ENCODE data around the gene SEMA3A. TPM values are rescaled to one million over a fixed set of nuclear protein-coding genes. Genes with fewer than 3 reads are reported as not detected.

Gene SEMA3A
- polyA plus RNA-seq, 2 donors = 0.35 to 0.64 TPM

- 37 to 47% methylated on average over 5 of the region's 5 CpGs for WGBS, 2 donors
Observed at GRCh38 chr7:84022684-84023308, 171.8 kb downstream of the SEMA3A start.

DNA sequence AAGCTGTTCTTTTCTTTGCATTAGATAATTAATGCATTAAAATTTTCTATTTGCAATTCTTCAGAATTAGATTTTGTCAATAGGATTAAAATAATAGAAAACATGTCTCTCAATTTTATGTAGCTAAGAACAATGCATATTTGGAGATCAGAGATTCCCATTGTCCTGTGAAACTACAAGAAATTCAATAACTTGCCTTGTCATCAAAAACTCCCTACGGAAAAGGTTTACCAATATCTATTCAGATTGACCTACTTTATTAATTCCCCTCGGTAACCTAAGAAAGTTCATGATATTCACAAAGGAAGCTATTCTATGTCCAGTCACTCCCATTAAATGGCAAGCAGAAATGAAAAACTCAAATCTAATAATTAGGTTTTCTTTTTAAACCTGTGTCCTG, 172.6 kb downstream of the SEMA3A start:
- no peak overlapping the region for H3K4me3 ChIP-seq (ENCODE audit: low read depth in 1 of 2, low read length in 2 of 2)
- no peaks in the 10 kb centered on the region for H3K27me3 ChIP-seq (ENCODE audit: control insufficient read depth in 1 of 2, insufficient read depth in 2 of 2, low read length in 2 of 2)
- 73 to 83% methylated on average over 2 of the region's 2 CpGs for WGBS, 2 donors
- H3K4me1 ChIP-seq (ENCODE audit: control insufficient read depth in 2 of 2, insufficient read depth in 2 of 2, low read length in 1 of 2) = no peaks in the 10 kb centered on the region
- no peak overlapping the region for H3K27ac ChIP-seq (ENCODE audit: low read depth in 2 of 2, low read length in 1 of 2)
- no peaks in the 10 kb centered on the region for H3K9me3 ChIP-seq (ENCODE audit: control insufficient read depth in 2 of 2, insufficient read depth in 1 of 2, low read depth in 1 of 2, low read length in 1 of 2)
- H3K36me3 ChIP-seq (ENCODE audit: control insufficient read depth in 2 of 2, insufficient read depth in 2 of 2, low read length in 1 of 2) = no peaks in the 10 kb centered on the region

More at GRCh38 chr7:84022684-84023308, 171.8 kb downstream of the SEMA3A start:
- Histone ChIP-seq H3K9me3 (ENCODE audit: control insufficient read depth in 2 of 2, insufficient read depth in 1 of 2, low read depth in 1 of 2, low read length in 1 of 2) (no peaks in the 10 kb centered on the region), H3K4me3 (ENCODE audit: low read depth in 1 of 2, low read length in 2 of 2) (no peak overlapping the region), H3K27ac (ENCODE audit: low read depth in 2 of 2, low read length in 1 of 2) (no peak overlapping the region), H3K36me3 (ENCODE audit: control insufficient read depth in 2 of 2, insufficient read depth in 2 of 2, low read length in 1 of 2) (no peaks in the 10 kb centered on the region), H3K27me3 (ENCODE audit: control insufficient read depth in 1 of 2, insufficient read depth in 2 of 2, low read length in 2 of 2) (no peaks in the 10 kb centered on the region), H3K4me1 (ENCODE audit: control insufficient read depth in 2 of 2, insufficient read depth in 2 of 2, low read length in 1 of 2) (no peaks in the 10 kb centered on the region)

- no peaks in the 10 kb centered on the region for H3K36me3 ChIP-seq (ENCODE audit: control insufficient read depth in 2 of 2, insufficient read depth in 2 of 2, low read length in 1 of 2)
- no peak overlapping the region for H3K27ac ChIP-seq (ENCODE audit: low read depth in 2 of 2, low read length in 1 of 2)
- H3K9me3 ChIP-seq (ENCODE audit: control insufficient read depth in 2 of 2, insufficient read depth in 1 of 2, low read depth in 1 of 2, low read length in 1 of 2) = no peaks in the 10 kb centered on the region
- 74 to 80% methylated on average over 6 of the region's 6 CpGs for WGBS, 2 donors
- no peak overlapping the region for H3K4me3 ChIP-seq (ENCODE audit: low read depth in 1 of 2, low read length in 2 of 2)
- H3K27me3 ChIP-seq (ENCODE audit: control insufficient read depth in 1 of 2, insufficient read depth in 2 of 2, low read length in 2 of 2) = no peaks in the 10 kb centered on the region
- H3K4me1 ChIP-seq (ENCODE audit: control insufficient read depth in 2 of 2, insufficient read depth in 2 of 2, low read length in 1 of 2) = no peaks in the 10 kb centered on the region
Observed at GRCh38 chr7:84021292-84021908, 173.2 kb downstream of the SEMA3A start.

GRCh38 chr7:84017651-84018050, 176.9 kb downstream of the SEMA3A start:
- Histone ChIP-seq H3K4me3 (ENCODE audit: low read depth in 1 of 2, low read length in 2 of 2) (no peak overlapping the region), H3K9me3 (ENCODE audit: control insufficient read depth in 2 of 2, insufficient read depth in 1 of 2, low read depth in 1 of 2, low read length in 1 of 2) (no peaks in the 10 kb centered on the region), H3K36me3 (ENCODE audit: control insufficient read depth in 2 of 2, insufficient read depth in 2 of 2, low read length in 1 of 2) (no peaks in the 10 kb centered on the region), H3K4me1 (ENCODE audit: control insufficient read depth in 2 of 2, insufficient read depth in 2 of 2, low read length in 1 of 2) (no peaks in the 10 kb centered on the region), H3K27me3 (ENCODE audit: control insufficient read depth in 1 of 2, insufficient read depth in 2 of 2, low read length in 2 of 2) (no peaks in the 10 kb centered on the region), H3K27ac (ENCODE audit: low read depth in 2 of 2, low read length in 1 of 2) (no peak overlapping the region)
- 33 to 47% methylated on average over 2 of the region's 2 CpGs for WGBS, 2 donors

- Histone ChIP-seq H3K9me3 (ENCODE audit: control insufficient read depth in 2 of 2, insufficient read depth in 1 of 2, low read depth in 1 of 2, low read length in 1 of 2) (no peaks in the 10 kb centered on the region), H3K4me3 (ENCODE audit: low read depth in 1 of 2, low read length in 2 of 2) (no peak overlapping the region), H3K36me3 (ENCODE audit: control insufficient read depth in 2 of 2, insufficient read depth in 2 of 2, low read length in 1 of 2) (no peaks in the 10 kb centered on the region), H3K4me1 (ENCODE audit: control insufficient read depth in 2 of 2, insufficient read depth in 2 of 2, low read length in 1 of 2) (no peaks in the 10 kb centered on the region), H3K27me3 (ENCODE audit: control insufficient read depth in 1 of 2, insufficient read depth in 2 of 2, low read length in 2 of 2) (no peaks in the 10 kb centered on the region), H3K27ac (ENCODE audit: low read depth in 2 of 2, low read length in 1 of 2) (no peak overlapping the region)
- 85 to 91% methylated on average over 6 of the region's 6 CpGs for WGBS, 2 donors
Observed at GRCh38 chr7:84013616-84014240, 180.9 kb downstream of the SEMA3A start.

GRCh38 chr7:84009782-84010181, 184.8 kb downstream of the SEMA3A start:
- H3K27ac ChIP-seq (ENCODE audit: low read depth in 2 of 2, low read length in 1 of 2) = no peak overlapping the region
- H3K36me3 ChIP-seq (ENCODE audit: control insufficient read depth in 2 of 2, insufficient read depth in 2 of 2, low read length in 1 of 2) = no peaks in the 10 kb centered on the region
- no peaks in the 10 kb centered on the region for H3K27me3 ChIP-seq (ENCODE audit: control insufficient read depth in 1 of 2, insufficient read depth in 2 of 2, low read length in 2 of 2)
- 0% methylated on average over 1 of the region's 1 CpG for WGBS, 2 donors
- no peaks in the 10 kb centered on the region for H3K9me3 ChIP-seq (ENCODE audit: control insufficient read depth in 2 of 2, insufficient read depth in 1 of 2, low read depth in 1 of 2, low read length in 1 of 2)
- H3K4me1 ChIP-seq (ENCODE audit: control insufficient read depth in 2 of 2, insufficient read depth in 2 of 2, low read length in 1 of 2) = no peaks in the 10 kb centered on the region
- H3K4me3 ChIP-seq (ENCODE audit: low read depth in 1 of 2, low read length in 2 of 2) = no peak overlapping the region

- Histone ChIP-seq H3K4me3 (ENCODE audit: low read depth in 1 of 2, low read length in 2 of 2) (no peak overlapping the region), H3K36me3 (ENCODE audit: control insufficient read depth in 2 of 2, insufficient read depth in 2 of 2, low read length in 1 of 2) (no peaks in the 10 kb centered on the region), H3K9me3 (ENCODE audit: control insufficient read depth in 2 of 2, insufficient read depth in 1 of 2, low read depth in 1 of 2, low read length in 1 of 2) (no peaks in the 10 kb centered on the region), H3K4me1 (ENCODE audit: control insufficient read depth in 2 of 2, insufficient read depth in 2 of 2, low read length in 1 of 2) (no peaks in the 10 kb centered on the region), H3K27me3 (ENCODE audit: control insufficient read depth in 1 of 2, insufficient read depth in 2 of 2, low read length in 2 of 2) (no peaks in the 10 kb centered on the region), H3K27ac (ENCODE audit: low read depth in 2 of 2, low read length in 1 of 2) (no peak overlapping the region)
Observed at GRCh38 chr7:84009051-84009450, 185.5 kb downstream of the SEMA3A start.

- WGBS, 2 donors = 87 to 88% methylated on average over 1 of the region's 1 CpG
Observed at GRCh38 chr7:84003191-84003590, 191.4 kb downstream of the SEMA3A start.

DNA sequence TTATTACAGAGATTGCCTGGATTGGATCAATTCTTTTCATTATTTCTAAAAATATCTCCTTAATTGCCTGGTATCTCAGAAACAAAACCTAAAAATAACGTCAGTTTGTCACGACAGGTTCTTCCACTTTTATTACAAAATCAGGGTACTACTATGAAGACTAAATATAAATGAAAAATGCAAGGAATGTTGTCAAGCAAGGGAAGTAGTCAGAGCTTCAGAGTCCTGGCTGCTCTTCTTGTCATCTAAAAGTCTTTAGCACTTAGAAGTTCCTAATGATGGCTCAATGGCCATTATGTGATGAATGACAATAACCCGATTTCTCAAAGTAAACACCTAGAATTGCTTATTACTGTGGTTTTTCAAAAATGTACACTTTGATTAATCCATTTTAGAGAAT, 192.2 kb downstream of the SEMA3A start:
- Histone ChIP-seq H3K4me1 (ENCODE audit: control insufficient read depth in 2 of 2, insufficient read depth in 2 of 2, low read length in 1 of 2) (no peaks in the 10 kb centered on the region), H3K27me3 (ENCODE audit: control insufficient read depth in 1 of 2, insufficient read depth in 2 of 2, low read length in 2 of 2) (no peaks in the 10 kb centered on the region), H3K4me3 (ENCODE audit: low read depth in 1 of 2, low read length in 2 of 2) (no peak overlapping the region), H3K9me3 (ENCODE audit: control insufficient read depth in 2 of 2, insufficient read depth in 1 of 2, low read depth in 1 of 2, low read length in 1 of 2) (no peaks in the 10 kb centered on the region), H3K27ac (ENCODE audit: low read depth in 2 of 2, low read length in 1 of 2) (no peak overlapping the region), H3K36me3 (ENCODE audit: control insufficient read depth in 2 of 2, insufficient read depth in 2 of 2, low read length in 1 of 2) (no peaks in the 10 kb centered on the region)
- WGBS, 2 donors = 48 to 52% methylated on average over 3 of the region's 3 CpGs

More at GRCh38 chr7:84003191-84003590, 191.4 kb downstream of the SEMA3A start:
- no peak overlapping the region for H3K4me3 ChIP-seq (ENCODE audit: low read depth in 1 of 2, low read length in 2 of 2)
- H3K36me3 ChIP-seq (ENCODE audit: control insufficient read depth in 2 of 2, insufficient read depth in 2 of 2, low read length in 1 of 2) = no peaks in the 10 kb centered on the region
- no peaks in the 10 kb centered on the region for H3K27me3 ChIP-seq (ENCODE audit: control insufficient read depth in 1 of 2, insufficient read depth in 2 of 2, low read length in 2 of 2)
- no peaks in the 10 kb centered on the region for H3K4me1 ChIP-seq (ENCODE audit: control insufficient read depth in 2 of 2, insufficient read depth in 2 of 2, low read length in 1 of 2)
- H3K9me3 ChIP-seq (ENCODE audit: control insufficient read depth in 2 of 2, insufficient read depth in 1 of 2, low read depth in 1 of 2, low read length in 1 of 2) = no peaks in the 10 kb centered on the region
- no peak overlapping the region for H3K27ac ChIP-seq (ENCODE audit: low read depth in 2 of 2, low read length in 1 of 2)

DNA sequence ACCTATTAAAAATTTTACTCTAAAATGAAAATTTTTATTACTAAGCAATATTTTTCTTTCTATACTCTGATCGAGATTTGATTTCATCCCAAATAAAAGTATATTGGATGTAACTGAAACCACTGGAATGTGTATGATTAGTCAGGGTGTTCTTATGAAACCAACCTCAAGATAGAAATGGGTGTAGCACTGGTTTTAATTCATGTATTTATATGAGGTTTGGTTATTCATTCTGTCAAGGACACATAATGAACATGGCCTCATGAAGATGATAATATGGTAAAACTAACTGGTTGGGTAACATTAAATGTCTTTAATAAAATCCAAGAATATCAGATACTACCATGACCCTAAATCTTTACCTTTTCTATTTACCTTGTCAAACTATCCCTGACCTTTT, 197.7 kb downstream of the SEMA3A start:
- Histone ChIP-seq H3K9me3 (ENCODE audit: control insufficient read depth in 2 of 2, insufficient read depth in 1 of 2, low read depth in 1 of 2, low read length in 1 of 2) (no peaks in the 10 kb centered on the region), H3K4me3 (ENCODE audit: low read depth in 1 of 2, low read length in 2 of 2) (no peak overlapping the region), H3K27ac (ENCODE audit: low read depth in 2 of 2, low read length in 1 of 2) (no peak overlapping the region), H3K27me3 (ENCODE audit: control insufficient read depth in 1 of 2, insufficient read depth in 2 of 2, low read length in 2 of 2) (no peaks in the 10 kb centered on the region), H3K36me3 (ENCODE audit: control insufficient read depth in 2 of 2, insufficient read depth in 2 of 2, low read length in 1 of 2) (no peaks in the 10 kb centered on the region), H3K4me1 (ENCODE audit: control insufficient read depth in 2 of 2, insufficient read depth in 2 of 2, low read length in 1 of 2) (no peaks in the 10 kb centered on the region)
- WGBS, 2 donors = 0% methylated on average over 1 of the region's 1 CpG

Measured in esophagus (tissue), 2 donors.